Stimulated activated CD4-positive, alpha-beta T cell treated with anti-CD3 and anti-CD28 coated beads, Interleukin-12 subunit alpha, Interleukin-12 subunit beta, amount 100 ng/mL, for 24 hours (primary cell): Measurements from ENCODE around the gene HPSE2.

ENCODE experiments used
- DNase-seq, 2 experiments: peaks; one replicate each; pipeline ENCODE4 v3.0.0-alpha.2; 2020; ENCODE audit warnings: low read depth in 2 of 2

HPSE2 gene

DNA sequence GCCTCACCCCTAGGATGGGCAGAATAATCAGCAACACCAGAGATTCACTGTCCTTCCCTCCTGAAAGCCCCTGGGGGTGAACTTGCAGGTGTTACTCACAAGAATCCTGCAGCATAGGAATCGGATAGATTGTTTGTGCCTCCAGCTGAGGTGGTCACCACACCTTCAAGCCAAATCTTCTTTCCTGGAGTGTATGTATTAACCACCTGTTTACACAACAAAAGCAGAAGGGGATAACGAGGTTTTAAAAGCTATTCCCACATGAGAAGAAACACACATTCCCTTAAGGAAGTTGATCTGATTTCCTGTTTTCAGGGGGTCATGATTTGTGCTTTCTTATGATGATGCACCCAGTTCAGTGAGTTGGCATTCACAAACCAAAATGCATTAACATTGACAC lies 615.1 kb downstream of the HPSE2 start:
- DNase-seq = no peak

DNA sequence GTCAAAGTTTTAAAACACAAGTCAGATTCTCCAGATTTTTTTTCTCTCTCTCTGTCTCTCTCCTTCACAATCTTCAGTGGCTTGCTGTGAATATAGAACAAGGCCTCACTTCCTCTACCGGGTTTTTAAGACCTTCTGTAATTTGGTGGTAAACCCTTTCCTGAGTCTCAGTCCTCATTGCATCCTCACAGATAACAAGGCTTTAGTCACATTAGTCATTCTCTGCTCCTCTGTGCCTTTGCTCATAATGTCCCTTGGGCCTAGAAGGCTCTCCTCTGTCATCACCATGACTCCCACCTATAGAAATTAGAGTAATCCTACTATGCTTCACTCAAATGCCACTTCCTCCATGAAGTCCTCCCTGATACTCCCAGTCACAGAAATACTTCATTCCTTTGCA lies 616.2 kb downstream of the HPSE2 start:
- no peak for DNase-seq

DNA sequence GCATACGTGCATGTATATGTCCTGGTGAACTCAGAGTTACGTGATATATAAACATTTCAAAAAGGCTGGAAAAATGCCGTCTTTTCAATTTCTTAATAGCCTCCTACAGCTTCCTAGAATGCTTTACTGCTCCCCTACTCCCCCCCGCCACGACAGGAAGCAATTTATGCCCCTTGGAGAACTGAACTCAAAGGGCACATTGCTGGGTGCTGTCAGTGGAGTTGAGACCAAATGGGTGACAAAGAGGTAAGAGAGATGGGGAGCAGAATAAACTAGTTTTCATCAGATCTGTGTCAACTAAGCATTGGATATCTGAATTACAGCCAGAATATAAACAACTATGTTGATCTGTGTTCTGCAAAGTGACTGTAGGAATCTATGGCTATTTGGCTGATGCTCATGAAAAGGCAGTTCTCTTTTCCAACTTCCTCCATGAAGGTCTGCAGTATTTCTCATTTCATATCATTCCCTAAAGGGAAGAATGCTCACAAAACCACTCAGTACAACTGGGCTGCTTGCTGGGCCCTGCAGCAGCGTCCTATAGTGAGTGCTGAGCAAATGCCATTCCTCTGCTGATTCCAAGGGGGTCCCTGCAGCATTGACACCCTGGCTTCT lies 617.6 kb downstream of the HPSE2 start:
- no peak for DNase-seq

DNA sequence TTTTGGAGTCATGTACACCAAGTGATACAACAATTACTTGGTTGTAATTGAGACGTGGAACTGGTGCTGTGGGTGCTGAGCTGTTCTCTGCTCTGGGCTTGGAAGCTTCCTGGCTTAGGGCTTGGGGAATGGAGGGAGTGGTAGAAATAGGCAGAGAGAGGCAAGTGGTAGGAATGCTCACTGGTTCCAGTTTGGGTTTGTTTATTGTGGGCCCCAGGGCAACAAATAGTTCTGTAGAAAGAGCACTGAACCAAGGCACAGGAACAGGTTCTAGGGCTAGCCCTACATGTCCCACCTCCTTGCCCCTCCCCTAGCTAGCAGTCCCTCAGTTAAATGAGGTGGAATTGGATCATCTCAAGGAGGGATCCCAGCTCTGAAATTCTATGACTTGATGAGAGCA lies 622.2 kb downstream of the HPSE2 start:
- DNase-seq = no peak

DNA sequence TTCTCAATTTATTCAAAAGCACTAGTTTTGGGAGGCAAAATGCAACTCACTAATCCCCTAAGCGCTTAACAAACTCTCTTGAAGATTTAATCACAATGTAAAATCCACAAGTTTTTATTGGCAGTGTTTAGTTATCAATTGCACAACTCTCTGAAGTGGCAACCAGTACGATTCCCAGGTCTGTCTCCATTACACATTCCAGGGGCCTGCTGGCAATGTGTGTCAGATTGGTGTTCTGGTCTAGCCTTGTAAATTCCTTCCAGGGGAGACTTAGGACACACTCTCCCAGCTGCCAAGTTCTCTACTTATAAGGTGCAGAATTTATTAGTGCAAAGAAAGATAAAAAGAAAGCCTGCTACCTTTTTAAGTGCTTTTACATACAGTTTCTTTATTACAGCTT lies 624.2 kb downstream of the HPSE2 start:
- DNase-seq = no peak

DNA sequence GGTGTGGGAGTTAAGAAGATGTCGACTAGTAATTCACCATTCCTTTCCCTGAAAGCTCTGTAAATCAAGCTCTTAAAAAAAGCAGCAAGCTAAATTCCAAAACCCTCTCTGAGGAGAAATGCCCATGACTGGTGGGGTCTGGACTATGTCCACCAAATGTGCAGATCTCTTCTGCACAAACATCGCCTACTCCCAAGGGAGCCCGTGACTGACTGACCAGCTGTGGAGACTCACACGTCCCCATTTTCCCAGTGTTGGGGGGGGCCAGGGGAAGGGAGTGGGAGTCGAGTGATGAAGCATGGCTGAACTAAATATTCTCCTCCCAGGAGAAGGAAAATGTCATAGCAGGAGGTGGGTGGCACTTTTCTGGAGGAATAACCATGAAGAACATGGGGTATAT lies 624.8 kb downstream of the HPSE2 start:
- no peak for DNase-seq

DNA sequence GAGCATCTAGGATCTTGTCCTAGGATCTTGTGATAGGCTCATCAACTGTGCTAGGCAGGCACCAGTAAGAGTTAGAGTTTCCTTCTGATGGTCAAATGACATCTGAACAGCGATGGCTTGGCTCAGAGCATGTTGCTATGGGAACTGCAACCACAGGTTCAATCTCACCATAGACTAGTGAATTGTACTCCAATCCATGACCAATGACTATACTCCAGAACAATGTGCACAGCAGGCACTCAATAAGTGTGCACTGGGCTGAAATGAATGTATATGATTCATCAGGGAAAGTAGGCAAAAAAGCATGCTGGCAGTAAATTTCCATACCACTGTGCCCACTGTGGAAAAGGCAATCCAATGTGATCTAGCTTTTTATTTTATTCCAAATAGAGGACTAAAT lies 625.4 kb downstream of the HPSE2 start:
- DNase-seq = no peak

DNA sequence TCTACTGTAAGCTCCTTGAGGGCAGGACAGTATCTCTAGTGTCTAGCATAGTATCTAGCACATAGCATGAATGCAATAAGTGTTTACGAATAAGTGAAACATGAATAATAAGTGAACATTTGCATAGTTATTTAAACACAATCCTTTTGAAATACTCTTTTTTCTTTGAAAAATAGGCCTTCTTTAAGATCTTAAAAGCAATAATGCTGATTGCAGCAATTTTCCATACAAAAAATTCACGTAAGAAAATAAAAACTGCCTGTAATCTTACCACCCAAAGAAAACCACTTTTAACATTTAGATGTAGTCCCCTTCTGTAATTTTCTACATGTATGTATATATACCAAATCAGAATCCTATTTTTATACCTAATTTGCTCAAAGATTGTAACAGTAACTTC lies 626.4 kb downstream of the HPSE2 start:
- DNase-seq = no peak

DNA sequence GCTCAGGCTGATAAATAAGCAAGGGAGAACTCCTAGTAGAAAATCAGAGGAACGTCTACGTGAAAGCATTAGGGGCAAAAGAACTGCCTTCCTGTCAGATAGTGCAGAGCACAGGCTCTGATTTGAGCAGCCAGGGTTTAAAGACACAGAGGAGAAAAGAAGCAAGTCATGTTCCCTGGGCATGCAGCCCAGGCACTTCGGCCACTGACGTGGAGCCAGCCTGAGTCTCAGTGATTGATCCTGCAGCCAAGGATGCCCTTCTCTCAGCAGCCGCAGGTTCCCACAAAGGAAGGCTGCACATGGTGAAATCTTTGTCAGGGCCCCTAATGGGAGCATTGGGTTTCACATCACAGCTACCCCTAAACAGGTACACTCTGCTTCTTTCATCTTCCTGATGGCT lies 627.2 kb downstream of the HPSE2 start:
- no peak for DNase-seq

DNA sequence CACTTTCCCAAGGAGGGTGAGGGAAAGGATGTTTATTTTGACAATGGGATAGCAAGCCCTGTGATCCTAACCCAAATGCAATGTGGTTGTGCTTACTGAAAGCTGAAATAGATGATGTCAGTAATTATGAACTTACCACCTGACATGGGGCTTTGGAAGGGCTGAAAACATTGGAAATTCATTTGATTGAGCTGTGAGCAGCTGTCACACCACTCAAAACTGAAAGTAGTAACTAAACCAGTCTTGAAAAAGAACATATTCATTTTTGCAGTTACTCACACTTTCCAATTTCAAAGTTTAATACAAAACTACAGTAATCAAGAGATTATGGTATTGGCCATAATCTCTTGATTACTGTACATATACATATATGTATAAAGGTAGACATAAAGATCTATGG lies 633.4 kb downstream of the HPSE2 start:
- DNase-seq = no peak

DNA sequence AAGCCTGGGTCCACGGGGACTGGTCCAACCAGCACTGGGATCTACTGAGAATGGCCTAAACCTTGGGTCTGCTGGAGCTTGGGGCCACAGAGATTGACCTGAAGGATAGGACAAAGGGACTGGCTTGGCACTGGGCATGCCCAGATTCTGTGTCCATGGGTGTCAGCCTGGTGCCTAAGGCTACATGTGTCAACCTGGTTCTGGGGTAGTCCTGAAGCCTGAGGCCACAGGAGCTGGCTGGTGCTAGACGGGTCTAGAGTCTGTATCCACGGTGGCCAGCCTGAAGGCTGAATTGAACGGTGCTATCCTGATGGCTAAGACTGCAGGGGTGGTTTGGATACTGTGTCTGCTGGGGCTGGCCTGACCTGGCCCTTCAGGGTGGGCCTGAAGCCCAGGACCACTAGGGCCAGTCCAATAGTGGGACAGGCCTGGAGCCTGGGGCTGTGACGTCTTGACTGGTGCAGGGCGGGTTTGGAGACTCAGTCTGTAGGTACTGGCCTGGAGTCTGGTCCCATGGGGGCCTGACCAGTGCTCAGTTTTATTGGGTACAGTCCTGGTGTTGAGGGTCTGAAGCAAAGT lies 636.5 kb downstream of the HPSE2 start:
- no peak for DNase-seq

DNA sequence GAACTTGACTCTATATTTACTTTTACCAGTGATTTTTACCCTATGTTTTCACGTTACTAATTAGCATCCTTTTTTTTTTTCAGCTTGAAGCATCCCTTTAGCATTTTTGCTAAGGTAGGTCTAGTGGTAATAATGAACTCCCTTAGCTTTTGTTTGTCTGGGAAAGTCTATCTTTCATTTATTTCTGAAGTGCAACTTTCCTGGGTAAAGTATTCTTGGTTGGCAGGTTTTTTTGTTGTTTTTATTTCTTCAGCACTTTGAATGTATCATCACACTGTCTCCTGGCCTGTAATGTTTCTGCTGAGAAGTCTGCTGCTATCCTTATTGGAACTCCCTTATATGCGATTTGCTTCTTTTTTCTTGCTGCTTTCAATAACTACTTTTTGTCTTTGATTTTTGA lies 639.2 kb downstream of the HPSE2 start:
- no peak for DNase-seq

DNA sequence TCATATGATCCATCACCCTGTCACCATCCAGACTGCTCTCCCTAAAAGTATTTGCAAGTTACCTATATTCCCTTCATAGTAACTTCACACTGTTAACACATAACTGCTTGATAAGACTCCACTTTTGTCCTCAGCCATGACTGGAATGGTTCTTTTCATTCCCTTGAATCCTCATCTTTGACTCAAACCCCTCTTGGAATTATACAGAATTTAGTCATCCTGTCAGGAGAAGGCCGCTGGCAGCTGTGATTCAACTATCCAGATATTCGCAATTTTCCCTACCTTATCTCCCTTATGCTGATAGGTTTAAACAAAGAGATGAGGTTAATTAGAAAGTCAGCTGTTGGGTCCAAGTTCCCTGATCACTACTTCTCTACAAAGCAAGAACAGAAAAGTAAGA lies 646.0 kb downstream of the HPSE2 start:
- no peak for DNase-seq

DNA sequence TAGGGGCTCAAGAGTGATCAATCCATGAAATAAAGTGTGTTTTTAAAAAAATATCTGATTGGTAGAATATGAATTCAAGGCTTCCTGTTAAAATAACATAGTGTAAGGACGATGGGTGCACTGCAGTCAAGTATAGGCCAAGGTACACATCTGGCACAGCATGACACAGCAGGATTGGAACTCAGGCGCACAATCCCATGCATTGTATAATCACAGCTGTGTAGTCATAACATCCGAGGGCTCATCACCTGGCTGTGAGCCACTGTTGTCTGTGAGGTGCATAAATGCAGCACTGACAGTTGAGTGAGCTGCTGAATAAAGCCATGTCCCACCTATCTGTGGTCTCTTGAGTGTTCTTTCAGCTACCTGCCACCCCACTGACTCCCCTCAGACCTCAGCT lies 646.6 kb downstream of the HPSE2 start:
- DNase-seq = no peak

DNA sequence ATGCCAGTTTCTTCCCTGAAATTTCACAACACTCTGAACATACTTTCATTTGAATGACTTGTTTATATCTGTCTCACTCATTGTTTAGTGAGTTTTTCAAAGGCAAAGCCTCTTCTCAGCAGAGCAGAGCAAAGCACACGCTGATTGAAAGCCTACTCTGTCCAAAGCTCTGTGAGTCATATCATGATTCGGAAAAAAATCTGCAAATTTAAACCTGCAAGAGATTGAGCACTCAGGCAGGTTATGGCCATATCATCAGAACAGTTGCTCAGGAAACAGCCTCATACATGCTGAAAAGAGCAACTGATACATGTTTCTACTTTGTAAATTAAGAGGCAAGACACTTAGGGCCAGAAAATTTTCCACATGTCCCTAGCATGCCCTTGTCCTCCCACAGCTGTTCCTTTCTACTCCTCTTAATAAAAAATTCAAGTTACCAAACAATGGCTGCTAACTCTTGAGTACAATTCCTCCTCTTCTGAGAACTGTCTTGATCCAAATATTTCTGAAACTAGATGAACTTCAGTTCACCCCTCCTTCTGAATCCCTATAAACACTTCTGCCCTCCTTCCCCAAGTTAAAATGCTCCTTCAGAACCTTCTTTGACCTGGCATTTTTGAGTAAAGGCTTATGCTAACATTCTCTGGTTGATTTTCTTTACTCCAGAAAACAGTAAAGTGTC lies 648.4 kb downstream of the HPSE2 start:
- no peak for DNase-seq

DNA sequence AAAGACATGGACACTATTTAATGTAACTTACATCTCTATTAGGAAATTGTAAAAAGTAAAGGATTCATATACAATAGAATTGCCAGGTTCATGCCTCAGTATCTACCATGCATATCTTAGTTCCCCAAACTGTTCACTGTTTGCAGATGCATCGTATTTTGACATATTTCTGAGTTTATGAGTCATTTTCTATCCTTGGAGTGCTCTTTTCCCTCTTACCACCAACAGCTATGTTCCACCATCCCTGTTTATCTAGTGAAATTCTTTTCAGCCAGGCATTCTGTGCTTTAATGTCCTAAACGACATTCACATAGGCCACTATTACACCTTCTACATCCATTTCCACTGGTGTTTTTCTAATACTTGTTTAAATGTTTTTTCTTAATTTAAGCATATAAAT lies 649.6 kb downstream of the HPSE2 start:
- no peak for DNase-seq

DNA sequence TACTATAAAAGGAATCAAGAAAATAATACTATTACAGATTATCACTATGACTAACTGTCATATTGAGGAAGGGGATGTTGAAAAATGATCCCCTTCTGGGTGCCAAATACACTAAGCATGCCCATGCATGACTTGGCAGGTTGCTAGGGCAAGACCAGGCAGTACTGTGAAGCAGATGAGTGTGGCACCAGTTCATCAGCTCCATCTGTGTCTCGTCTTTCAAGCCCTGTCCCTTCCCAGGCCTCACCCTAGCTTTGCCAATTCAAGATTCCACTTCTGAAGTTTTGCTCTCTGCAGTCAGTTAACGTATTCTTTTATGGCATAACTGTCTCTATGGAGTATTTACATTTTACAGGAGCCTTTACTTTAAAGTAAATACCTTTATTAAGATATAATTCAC lies 653.3 kb downstream of the HPSE2 start:
- no peak for DNase-seq

DNA sequence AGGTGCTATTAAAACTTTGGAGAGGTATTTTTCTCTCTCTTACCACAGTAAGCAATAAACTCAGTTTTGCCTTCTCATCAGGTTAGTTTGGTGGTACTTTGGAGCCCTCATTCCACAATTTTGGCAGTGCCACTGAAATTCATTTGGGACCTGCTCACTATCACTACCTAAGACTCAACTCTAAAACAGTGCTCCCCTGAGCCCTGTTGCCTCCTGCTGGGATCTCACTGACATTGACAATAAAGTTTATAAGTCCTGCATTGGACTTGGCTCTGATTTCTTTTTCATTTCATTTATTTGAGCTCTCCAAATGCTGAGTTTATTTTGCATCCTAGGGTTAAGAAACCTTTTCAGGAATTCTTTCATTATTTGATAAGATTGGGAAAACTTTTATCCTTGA lies 658.1 kb downstream of the HPSE2 start:
- DNase-seq = no peak

DNA sequence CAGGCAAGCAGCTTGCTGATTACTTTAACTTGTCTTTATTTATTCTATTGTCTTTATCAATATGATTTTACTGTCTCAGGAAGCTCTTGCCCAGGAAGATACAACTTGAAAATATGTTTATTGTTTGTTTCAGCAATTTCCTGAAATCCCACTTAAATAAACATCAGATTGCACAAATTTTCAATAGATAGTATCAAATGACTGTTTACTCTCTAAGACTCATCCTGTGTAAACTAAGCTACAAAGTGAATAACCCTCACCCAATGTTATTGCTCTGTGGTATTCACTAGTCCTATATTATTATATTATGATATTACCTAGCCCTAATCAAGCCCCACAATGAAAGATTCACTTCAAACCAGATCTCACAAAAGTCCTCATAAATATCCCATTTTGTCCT lies 658.5 kb downstream of the HPSE2 start:
- no peak for DNase-seq

DNA sequence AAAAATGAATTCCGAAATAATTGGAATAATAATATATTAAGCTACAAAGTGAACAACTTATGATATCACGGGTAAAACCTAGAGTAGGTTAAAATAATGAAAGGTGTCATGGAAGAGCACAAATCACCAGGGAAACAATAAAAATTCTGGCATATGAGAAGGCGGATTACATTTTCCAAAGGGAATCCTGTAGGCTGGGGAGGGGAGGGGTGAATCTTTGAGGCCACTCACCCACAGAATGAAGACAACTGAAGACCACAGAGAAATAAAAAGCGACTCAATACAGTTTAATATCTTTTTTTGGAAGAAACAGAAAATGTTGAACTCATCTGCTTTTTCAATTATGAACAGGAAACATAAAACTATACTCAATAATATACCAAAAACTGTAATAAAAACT lies 659.6 kb downstream of the HPSE2 start:
- DNase-seq = no peak

DNA sequence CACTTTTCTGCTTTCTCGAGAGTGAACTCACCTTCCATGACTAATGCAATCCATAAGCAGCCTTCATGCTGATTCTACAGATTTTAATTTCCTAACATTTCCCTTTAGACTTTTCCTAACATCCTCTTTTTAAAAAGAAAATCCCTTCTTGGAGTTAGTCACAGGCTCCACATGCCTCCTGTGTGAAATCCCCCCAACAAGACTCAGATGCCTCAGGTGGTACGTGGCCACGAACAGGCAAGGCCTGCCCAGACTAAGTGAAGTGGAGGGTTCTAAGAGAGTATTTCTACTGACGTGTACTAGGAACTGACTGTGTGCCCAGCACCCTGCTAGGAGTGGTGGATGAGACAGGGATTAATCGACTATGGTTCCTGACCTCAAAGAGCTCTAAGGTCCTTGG lies 663.1 kb downstream of the HPSE2 start:
- DNase-seq = no peak

DNA sequence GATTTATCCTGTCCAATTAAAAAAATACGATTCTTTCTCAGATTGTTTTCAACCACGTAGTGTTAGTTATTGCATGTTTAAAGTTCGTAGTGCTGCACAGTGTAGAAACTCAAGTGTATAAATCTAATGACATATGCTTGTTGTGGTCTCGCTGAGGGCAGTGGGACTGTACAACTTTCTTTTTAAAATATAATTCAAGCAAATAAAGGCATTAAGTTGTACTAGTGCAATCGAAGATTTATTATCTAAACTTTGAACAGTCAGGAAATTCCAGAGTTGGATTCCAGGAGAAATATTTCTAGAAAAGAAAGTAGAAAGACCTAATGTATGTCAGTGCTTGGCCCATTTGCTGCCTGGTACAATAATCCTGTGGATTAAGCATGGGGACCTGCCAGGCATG lies 664.8 kb downstream of the HPSE2 start:
- DNase-seq = no peak

DNA sequence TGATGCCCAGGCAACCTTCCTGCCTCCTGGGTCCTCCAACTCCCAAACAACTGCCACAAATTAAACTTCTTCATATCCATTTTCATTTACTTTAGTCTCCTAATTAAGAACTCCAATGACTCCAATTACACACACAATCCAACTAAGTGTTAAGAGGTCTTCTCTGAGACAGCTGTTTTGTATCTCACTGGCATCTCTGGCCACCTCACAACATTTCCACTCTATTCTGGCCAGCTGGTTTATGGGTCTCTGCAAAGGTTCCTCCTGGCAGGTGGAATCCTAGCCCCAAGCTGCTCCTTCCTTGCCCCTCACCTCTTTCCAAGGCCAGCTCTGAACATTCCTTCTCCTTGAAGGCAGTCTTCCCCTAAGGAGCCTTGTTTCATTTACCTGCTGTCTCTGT lies 665.8 kb downstream of the HPSE2 start:
- no peak for DNase-seq

DNA sequence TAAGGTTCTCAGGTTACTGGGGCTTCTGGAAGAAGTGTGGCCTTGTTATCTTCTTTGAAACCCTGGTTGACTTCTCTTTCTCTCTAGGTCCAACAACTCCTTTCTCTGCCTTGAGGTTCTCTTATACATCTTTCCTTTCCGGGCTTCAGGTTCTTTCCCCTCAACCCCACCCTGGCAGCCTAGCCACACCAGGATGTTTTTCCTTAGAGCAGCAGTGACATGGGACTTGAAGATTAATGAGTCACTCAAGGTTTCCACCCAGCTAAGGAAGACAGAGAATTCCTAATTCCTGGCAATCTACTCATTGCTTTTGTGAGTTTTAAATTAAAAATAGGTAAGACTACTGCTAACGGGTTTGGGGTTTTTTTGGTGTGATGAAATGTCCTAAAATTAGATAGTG lies 667.1 kb downstream of the HPSE2 start:
- no peak for DNase-seq
